Measurements from ENCODE around the gene KLHL9.
"Not testable (repeated sequence)": the region's sequence is repeated elsewhere in the genome, so short reads cannot be mapped to it uniquely, and the experiment has no call there.

Gene KLHL9

GRCh38 chr9:21334701-21335632, at the start of gene KLHL9:
KLHL9 (minus strand) TSS chr9:21335404; CDS start chr9:21334859, 545 bp downstream.
- peak; percentile 78 for DNase-seq (ENCODE audit: low read depth)

DNA sequence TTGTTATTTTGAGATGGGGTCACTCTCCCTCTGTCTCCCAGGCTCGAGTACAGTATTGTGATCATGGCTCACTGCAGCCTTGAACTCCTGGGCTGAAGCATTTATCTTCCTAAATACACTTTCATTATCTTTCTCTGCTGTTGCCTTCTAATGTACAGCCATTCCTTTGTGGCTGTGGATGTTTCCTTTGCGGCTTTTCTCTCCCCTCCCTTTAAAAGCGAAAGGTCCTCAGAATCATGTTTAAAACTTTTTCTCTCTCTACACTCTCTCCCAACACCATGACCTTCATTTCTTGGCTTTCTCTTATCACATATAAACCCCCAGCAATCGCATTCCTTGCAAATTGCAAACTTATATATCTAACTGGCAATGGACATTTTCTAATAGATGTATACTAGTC, 48.4 kb upstream of the KLHL9 start:
- DNase-seq (ENCODE audit: low read depth) = no peak

- DNase-seq (ENCODE audit: low read depth) = no peak
Measured at GRCh38 chr9:21381448-21382339, 46.5 kb upstream of the KLHL9 start.

- DNase-seq (ENCODE audit: low read depth) = not testable (repeated sequence)
Measured at GRCh38 chr9:21371467-21371866, 36.3 kb upstream of the KLHL9 start.

- DNase-seq (ENCODE audit: low read depth) = no peak
Measured at GRCh38 chr9:21367957-21368356, 32.8 kb upstream of the KLHL9 start, which contains the start of gene IFNA13. IFNA13 (minus strand) TSS chr9:21368057; CDS start chr9:21368010, 47 bp downstream.

DNA sequence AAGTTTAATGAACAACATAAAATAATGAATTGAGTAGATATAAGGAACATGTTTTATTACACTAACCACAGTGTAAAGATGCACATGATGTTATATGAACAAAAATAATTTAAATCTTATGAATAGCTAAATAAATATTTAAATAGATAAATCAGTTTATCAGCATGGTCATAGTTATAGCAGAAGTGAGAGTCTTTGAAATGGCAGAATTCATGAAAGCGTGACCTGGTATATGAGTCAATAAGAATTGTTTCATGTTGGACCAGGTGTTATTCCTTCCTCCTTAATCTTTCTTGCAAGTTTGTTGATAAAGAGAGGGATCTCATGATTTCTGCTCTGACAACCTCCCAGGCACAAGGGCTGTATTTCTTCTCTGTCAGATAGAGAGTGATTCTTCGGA, 32.0 kb upstream of the KLHL9 start:
- DNase-seq (ENCODE audit: low read depth) = not testable (repeated sequence)

- DNase-seq (ENCODE audit: low read depth) = no peak
Measured at GRCh38 chr9:21362287-21362686, 27.1 kb upstream of the KLHL9 start.

DNA sequence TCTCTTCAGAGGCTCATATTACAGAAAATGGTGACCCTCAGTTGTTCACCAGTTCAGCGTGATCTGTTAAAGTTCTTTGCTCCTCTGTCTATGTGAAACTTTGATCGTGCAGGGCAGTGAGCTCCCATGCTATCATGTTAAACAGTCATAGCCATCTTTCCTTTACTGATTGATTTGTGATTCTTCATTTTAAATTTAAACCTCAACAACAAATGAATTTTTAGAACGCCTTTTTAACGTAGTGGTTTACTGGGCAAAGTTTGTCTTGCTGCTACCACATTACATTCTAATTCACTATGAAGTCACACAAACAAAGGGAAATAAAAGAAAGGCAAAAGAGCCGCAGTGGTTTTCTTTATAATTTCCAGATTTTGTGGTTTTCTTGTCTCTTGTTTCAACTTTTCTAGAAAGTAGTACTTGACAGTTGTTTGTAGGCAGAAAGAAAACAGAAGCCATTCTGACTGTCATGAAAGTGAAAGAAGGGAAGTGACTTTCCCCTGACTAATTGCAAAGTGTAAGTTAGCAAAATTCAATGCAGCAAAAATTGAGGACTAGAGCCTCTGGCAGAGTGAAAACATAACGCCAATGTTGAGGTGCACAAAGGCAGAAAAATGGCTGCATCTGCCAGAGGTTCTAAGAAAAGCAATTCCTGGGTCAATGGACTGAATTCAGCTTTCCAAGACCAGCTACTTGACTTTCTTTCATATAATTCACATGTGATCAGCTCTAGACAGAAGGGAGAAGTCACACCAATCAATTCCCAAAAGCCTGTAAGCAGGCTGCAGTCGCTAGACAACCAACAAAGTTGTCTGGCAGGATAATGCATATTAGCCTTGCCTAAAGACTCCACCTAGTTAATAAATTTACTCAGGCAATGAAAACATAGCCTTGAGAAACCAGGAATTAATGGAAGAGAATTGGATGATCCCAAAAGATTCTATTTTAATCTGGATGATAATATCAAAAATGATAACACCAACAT, 22.6 kb upstream of the KLHL9 start:
- DNase-seq (ENCODE audit: low read depth) = no peak

DNA sequence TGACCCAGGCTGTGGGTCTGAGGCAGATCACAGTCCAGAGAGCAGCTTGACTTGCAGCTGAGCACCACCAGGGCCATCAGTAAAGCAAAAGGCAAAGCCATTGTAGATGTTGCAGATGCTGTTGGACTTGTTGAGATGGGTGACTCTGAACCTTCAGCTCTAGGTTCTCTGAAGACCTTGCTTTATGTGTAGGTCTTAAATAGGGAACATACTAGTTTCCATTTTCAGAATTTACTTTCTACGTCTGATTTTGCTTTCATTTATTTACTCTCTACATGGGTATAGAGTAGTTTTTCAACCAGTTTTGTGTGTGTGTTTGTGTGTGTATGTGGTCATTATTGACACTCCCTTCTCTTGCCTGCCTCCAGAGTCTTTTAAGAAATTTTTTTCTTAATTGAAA, 15.6 kb upstream of the KLHL9 start, which contains the start of gene IFNA6:
IFNA6 (minus strand) TSS at position 101 of the 400 bp plus-strand sequence; CDS start at position 101, 0 bp downstream.
- no peak for DNase-seq (ENCODE audit: low read depth)

GRCh38 chr9:21348430-21348970, 13.3 kb upstream of the KLHL9 start:
- no peak for DNase-seq (ENCODE audit: low read depth)

GRCh38 chr9:21340735-21341134, 5.5 kb upstream of the KLHL9 start:
- no peak for DNase-seq (ENCODE audit: low read depth)

GRCh38 chr9:21336457-21336856, 1.3 kb upstream of the KLHL9 start:
- DNase-seq (ENCODE audit: low read depth) = no peak

- no peak for DNase-seq (ENCODE audit: low read depth)
Measured at GRCh38 chr9:21333226-21333625, 2.0 kb downstream of the KLHL9 start.

DNA sequence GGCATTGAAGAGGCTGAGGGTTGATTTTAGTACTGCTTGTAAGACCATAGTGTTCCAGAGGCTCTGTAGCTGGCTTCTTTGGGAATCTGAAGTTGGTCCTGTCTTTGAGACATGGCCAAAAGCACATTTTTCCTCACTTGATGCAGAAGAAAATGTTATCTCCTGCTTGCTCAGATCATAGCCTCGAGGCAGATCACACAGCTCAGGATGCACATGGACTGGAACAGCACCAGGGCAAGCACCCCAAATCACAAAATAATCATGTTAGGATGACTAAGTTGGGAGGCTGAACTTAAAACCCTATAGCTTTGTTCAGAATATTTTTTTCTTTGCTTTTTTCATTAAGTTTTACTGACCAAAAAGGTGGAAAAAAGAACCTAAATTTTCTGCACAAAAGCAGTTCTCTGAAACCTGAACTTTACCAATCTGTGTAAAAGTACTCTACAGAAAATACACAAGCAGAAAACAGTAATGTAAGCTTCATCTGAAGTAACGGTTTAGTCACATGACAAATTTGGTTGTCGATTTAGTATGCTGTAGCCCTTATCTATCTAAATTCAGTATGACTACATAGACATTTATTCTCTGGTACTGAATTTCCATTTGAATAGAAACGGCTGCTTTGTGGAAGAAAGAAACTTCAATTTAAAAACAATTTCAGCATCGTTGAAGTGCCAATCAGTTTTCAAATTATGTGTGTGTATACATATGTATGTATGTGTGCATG, 3.4 kb downstream of the KLHL9 start:
- no peak for DNase-seq (ENCODE audit: low read depth)

DNA sequence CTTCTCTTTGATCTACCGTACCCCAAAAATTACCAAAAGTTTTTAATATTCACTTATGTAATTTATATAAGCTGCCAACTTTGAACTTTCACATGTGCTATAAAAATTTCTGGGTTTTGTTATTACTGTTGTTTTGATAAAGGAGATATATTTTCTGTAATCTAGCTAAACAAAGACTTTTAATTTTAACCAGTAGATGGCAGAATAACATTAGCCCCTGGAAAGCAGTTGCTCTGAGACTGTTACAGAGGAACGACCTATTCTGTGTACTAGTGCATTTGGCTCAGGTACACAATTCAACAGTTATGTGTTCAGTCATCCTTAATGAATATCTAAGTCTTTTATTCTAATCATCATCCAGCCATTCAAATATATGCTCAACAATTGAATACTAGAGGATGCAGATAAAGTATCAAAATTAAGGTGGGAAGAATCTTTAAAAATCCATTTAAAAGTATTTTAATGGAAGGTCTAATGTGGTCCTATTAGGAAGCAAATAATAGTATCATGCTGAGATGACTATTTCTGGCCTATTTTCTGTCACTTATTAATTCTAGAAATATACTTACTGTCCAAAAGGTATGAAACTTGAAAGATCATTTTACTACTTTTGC, 8.6 kb downstream of the KLHL9 start:
- no peak for DNase-seq (ENCODE audit: low read depth)

GRCh38 chr9:21324047-21324446, 11.2 kb downstream of the KLHL9 start:
- no peak for DNase-seq (ENCODE audit: low read depth)

DNA sequence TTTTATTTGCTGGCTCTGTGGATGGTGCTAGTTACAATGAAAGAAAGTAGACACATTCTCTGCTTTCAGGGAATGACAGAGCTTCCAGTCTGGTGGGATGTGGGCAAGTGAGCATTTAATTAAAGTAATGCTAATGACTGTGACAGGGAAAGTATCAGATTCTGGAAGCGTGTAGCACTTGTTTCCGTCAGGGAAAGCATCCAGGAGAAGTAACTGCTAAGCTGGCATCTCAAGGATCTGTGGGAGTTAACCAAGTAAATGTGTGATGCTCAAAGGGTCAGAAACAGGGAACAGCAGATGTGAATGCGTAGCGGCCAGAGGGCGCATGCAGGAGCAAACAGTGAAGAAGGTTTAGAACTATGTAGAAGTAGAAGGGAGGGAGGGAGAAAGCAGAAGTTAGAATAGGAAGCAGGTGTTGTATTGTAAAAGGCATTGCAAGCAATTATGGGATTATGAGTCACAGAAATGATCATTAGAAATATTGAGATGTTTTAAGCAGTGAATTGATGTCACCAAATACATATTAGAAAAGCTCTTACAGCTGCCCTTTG, 12.2 kb downstream of the KLHL9 start:
- DNase-seq (ENCODE audit: low read depth) = no peak

DNA sequence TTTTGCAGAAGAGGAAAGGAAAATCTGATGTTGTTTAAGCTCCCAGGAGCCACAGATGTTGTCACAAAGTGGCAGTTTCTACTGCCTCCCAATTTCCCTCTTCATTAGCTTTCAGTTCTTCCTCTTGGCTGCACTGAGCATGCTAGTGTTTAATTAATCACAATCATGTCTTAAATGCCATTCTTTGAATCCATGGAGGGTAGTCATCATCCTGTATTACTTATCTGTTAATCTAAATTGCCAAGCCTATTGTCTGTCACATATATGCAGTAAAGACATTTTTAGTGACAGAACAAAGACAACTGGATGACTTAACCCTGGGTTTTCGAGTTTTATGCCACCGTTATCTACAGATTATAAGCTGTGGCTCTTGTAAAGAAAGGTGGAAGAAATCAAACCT, 14.7 kb downstream of the KLHL9 start:
- DNase-seq (ENCODE audit: low read depth) = no peak
